HL-60 (cell line): ENCODE data around the gene BAMBI.

Experiments
- DNase-seq, 2 experiments: peaks; one replicate each; pipeline ENCODE4 v3.0.0-alpha.2; 2010 to 2020; ENCODE audit warnings: low read depth in 1 of 2, low spot score in 1 of 2
- H3K27ac ChIP-seq: fragments of 250-450 bp; sonication (Bioruptor Pico); replicated peaks from 2 replicates; pipeline ENCODE4 v1.5.1; 2020; ENCODE audit warnings: mild to moderate bottlenecking, moderate library complexity
- H3K27me3 ChIP-seq: fragments of 250-450 bp; sonication (Bioruptor Pico); 2 replicates; pipeline ENCODE4 v1.5.1; 2021; ENCODE audit warnings: mild to moderate bottlenecking, moderate library complexity; ENCODE audit not compliant: insufficient read depth, poor library complexity, severe bottlenecking
- H3K4me3 ChIP-seq: replicated peaks from 2 replicates; pipeline ENCODE4 v1.5.1; 2011; ENCODE audit warnings: mild to moderate bottlenecking, control low read depth, low read length; ENCODE audit not compliant: insufficient read depth
- CTCF ChIP-seq: IDR thresholded peaks from one replicate; pipeline ENCODE4 v1.5.1; 2011; ENCODE audit warnings: low read length, control low read depth, inconsistent platforms; ENCODE audit not compliant: insufficient read depth
- GABPA ChIP-seq: IDR thresholded peaks from 2 replicates; pipeline ENCODE4 v1.6.1; 2012; ENCODE audit warnings: low read depth
- POLR2AphosphoS5 ChIP-seq: IDR thresholded peaks from 2 replicates; pipeline ENCODE4 v1.6.1; 2012; ENCODE audit warnings: low read depth
- SPI1 ChIP-seq: IDR thresholded peaks from 2 replicates; pipeline ENCODE4 v1.6.1; 2012; ENCODE audit warnings: low read depth, mild to moderate bottlenecking, borderline replicate concordance
- TF ChIP-seq, protein P1 (sequence below): IDR thresholded peaks from 2 replicates; pipeline ENCODE4 v1.6.1; 2012; ENCODE audit warnings: low read depth; ENCODE audit not compliant: insufficient replicate concordance

The BAMBI gene

DNA sequence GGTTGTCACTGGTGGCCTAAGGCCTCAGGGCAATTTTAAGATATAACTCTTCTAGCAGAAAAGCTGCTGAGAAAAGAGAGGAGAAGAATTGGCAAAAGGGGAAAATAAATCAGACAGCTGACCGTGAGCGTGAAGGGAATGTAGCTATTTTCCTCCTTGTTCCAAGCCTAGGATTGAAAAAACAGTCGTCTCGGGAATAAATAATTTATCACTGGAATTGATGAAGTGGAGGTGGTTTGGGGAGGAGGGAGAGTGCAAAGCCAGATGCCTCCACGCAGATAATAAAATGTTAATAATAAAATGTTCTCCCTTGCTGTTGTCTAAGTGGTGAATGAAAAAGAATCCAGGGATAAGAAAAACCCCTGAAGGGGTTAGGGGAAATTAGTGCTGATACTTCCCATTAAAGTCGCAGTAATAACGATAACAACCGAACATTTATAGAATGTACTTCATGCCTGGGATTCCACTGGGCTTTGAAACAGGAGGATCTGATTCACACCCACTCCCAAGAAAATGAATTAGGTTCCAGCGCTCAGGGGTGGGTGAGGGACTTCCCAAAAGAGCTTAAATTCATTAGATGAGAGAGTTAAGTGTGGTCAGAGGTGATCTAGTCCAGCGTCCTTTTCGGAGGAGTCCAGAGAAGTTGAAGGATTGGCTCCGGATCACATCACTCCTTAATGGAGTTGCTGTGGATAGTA lies 27.3 kb downstream of the BAMBI start:
- no peak for DNase-seq
- H3K27ac ChIP-seq, result no peak overlapping the region
- no peaks in the 10 kb centered on the region for H3K27me3 ChIP-seq
- no peak overlapping the region for H3K4me3 ChIP-seq
- TF ChIP-seq GABPA, result no peak
- no peak for TF ChIP-seq CTCF
- TF ChIP-seq, protein P1, sequence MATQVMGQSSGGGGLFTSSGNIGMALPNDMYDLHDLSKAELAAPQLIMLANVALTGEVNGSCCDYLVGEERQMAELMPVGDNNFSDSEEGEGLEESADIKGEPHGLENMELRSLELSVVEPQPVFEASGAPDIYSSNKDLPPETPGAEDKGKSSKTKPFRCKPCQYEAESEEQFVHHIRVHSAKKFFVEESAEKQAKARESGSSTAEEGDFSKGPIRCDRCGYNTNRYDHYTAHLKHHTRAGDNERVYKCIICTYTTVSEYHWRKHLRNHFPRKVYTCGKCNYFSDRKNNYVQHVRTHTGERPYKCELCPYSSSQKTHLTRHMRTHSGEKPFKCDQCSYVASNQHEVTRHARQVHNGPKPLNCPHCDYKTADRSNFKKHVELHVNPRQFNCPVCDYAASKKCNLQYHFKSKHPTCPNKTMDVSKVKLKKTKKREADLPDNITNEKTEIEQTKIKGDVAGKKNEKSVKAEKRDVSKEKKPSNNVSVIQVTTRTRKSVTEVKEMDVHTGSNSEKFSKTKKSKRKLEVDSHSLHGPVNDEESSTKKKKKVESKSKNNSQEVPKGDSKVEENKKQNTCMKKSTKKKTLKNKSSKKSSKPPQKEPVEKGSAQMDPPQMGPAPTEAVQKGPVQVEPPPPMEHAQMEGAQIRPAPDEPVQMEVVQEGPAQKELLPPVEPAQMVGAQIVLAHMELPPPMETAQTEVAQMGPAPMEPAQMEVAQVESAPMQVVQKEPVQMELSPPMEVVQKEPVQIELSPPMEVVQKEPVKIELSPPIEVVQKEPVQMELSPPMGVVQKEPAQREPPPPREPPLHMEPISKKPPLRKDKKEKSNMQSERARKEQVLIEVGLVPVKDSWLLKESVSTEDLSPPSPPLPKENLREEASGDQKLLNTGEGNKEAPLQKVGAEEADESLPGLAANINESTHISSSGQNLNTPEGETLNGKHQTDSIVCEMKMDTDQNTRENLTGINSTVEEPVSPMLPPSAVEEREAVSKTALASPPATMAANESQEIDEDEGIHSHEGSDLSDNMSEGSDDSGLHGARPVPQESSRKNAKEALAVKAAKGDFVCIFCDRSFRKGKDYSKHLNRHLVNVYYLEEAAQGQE, result no peak

GRCh38 chr10:28705472-28705871 lies 28.2 kb downstream of the BAMBI start:
- Histone ChIP-seq H3K4me3 (no peak overlapping the region), H3K27ac (no peak overlapping the region), H3K27me3 (no peaks in the 10 kb centered on the region)
- DNase-seq, result no peak
- TF ChIP-seq POLR2AphosphoS5, result no peak
- TF ChIP-seq GABPA, result no peak
- TF ChIP-seq, protein P1, result no peak
- TF ChIP-seq SPI1, result no peak
- no peak for TF ChIP-seq CTCF

DNA sequence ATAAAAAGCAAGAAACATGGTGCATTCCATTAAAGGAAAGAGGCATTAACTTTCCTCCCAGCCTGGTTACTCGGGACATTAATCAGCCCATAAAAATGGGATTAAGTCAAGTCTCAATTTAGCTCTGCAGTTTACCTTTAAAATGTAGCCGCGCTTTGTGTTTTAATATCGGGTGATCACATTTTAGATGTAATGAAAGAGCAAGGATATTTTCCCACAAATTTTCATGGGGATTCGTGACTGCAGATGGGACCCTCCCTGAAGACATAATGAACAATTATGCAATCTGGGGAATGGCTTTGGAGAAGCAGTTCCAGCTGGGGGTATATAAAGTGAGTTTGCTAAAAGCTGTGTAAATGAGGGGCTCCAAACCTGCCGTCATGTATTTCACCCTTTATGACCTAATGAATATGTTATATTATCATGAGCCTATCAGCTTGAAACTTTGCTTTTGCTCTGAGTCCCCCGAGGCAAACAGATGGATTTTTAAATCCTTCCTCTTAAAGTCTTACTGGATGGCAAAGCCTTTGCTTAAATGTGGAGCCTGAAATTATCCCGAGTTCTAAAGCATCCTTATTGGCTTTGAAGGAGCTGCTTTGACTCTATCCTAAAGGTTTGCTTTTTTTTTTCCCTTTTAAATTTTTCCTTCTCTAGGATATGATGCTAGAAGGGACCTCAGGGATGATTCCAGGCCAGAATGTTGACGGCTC lies 31.8 kb downstream of the BAMBI start:
- TF ChIP-seq, protein P1, result no peak
- no peak for TF ChIP-seq POLR2AphosphoS5
- TF ChIP-seq SPI1, result no peak
- no peak for TF ChIP-seq GABPA
- no peak for TF ChIP-seq CTCF
- Histone ChIP-seq H3K4me3 (no peak overlapping the region), H3K27me3 (no peaks in the 10 kb centered on the region), H3K27ac (no peak overlapping the region)
- DNase-seq, result no peak
